HG03439 (cell line): ENCODE results near the gene PPP2R5B.
"Not testable (repeated sequence)": the region's sequence is repeated elsewhere in the genome, so short reads cannot be mapped to it uniquely, and the experiment has no call there.

Experiments
- ATAC-seq: cut with Tn5 transposase; IDR thresholded peaks from one replicate; pipeline ENCODE4 v1.9.1; 2021; ENCODE audit warnings: mild to moderate bottlenecking, moderate library complexity; ENCODE audit not compliant: unreplicated experiment

PPP2R5B gene

DNA sequence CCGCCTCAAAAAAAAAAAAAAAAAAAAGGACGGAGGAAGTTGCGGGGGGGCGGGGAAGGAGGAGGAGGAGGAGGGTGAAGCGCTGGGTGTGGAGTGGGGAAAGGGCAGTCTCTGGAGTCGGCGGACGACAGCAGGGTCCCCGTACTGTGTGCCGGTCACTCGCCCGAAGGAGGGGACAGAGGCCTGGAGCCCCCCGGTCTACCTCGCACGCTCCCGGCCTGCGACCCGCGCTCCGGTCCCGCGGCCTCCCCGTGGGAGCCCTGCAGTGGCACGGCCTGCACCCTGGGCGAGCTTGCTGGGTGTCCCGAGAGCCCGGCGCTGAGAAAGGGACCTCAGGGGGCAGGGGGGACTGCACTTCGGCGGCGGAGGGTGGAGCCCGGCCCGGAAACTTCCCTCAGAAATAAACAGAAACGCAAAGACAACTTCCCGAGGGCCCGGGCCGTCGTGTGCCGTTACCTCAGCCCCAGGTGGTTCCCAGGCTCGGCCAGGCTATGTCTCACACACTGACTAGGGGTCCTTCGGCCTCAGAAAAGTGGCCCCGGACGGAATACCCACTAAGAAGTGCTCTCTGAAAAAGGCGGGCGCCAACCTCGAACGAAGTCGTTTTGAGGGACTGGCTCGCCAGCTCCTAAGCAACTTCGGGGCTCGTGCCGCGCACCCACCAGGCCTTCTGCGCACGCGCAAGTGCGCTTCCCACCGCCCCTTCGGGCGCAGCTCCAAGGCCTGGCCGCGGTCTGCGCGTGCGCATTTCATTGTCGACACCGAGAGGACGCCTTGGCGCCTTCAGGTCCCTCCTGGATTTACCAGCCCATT lies 47.1 kb downstream of the PPP2R5B start, which contains the start of gene MAJIN:
Gene MAJIN, minus strand, starts transcription at position 688 of the 813 bp plus-strand sequence. CDS start 12,703 bp downstream, outside the sequence.
- no peak for ATAC-seq

DNA sequence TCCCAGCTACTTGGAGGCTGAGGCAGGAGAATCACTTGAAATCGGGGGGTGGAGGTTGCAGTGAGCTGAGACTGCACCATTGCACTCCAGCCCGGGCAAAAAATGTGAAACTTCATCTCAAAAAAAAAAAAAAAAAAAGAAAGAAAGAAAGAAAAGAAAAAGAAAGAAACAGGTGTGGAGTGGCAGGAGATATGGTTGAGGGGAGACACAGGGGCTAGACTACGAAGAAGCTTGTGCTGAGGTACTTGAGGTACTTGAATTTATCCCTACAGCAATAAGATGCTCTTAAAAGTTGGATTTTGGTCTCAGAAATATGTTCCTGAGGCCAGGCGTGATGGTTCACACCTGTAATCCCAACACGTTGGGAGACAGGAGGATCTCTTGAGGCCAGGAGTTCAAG lies 49.6 kb downstream of the PPP2R5B start:
- no peak for ATAC-seq

DNA sequence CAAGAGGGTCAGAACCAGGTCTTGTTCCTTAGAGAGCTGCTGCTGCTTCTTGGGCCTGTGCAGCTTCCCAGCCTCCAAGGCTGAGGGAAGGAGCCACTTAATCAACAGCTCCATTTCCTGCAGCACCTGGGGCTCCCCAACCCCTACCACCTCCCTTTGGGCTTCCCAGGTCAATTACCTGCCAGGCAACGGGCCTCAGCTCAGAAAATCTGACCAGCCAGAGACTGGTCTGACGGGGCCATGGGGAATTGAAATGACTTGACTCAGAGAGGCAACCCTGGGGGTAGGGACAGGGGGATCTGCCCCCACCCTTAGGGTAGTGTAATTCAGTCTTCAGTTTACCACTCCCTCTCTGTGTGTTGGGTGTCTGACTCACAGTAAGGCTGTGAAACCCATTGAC lies 52.2 kb downstream of the PPP2R5B start:
- no peak for ATAC-seq

DNA sequence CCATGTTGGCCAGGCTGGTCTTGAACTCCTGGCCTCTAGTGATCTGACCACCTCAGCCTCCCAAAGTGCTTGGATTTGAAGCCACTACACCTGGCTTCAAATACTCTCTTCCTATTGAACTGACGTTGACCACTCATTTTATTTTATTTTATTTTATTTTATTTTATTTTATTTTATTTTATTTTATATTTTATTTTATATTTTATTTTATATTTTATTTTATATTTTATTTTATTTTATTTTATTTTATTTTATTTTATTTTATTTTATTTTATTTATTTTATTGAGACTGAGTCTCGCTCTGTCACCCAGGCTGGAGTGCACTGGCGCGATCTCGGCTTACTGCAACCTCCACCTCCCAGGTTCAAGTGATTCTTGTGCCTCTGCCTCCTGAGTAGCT lies 58.9 kb downstream of the PPP2R5B start:
- not testable (repeated sequence) for ATAC-seq
